ENCODE data around the gene PMS1.

Gene PMS1

DNA sequence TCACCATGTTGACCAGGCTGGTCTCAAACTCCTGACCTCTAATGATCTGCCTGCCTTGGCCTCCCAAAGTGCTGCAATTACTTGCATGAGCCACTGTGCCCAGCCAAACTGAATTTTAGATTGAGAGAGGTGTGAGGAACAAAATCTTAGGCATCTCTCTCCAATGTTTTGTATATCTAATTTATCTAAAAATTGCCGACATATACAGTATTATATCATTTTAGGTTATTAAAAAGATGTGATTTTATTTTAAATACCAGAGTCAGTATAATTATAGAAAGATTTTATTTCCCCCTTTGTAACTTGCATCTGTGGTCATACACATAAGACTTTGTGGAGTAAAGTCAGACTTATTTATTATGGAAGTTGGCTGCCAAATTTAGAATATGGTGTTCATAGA is 10.1 kb downstream of the PMS1 start:
- no peak overlapping the region for H3K27ac Mint-ChIP-seq
- no peak overlapping the region for H3K4me3 Mint-ChIP-seq
- H3K27me3 Mint-ChIP-seq (ENCODE audit: low read depth), result no peaks in the 10 kb centered on the region
- H3K36me3 Mint-ChIP-seq (ENCODE audit: low read depth), result peaks cover 20% of the 10 kb centered on the region
- peaks cover 4% of the 10 kb centered on the region for H3K4me1 Mint-ChIP-seq (ENCODE audit: low read depth)
- no peaks in the 10 kb centered on the region for H3K9me3 Mint-ChIP-seq

DNA sequence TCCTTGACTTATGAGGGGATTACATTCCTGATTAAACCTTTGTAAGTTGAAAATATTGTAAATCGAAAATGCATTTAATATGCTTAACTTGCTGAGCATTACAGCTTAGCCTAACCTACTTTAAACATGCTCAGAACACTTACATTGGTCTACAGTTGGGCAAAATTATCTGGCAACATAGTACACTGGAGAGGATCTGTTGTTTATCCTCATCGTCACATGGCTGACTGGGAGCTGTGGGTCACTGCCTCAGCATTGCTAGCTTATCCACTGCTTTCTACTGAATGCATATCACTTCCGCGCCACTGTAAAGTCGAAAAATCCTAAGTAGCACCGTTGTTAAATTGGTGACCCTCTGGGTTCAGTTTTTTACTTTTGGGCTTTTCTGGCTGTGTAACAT is 13.7 kb downstream of the PMS1 start:
- Mint-ChIP-seq H3K27me3 (ENCODE audit: low read depth) (no peaks in the 10 kb centered on the region), H3K4me1 (ENCODE audit: low read depth) (no peaks in the 10 kb centered on the region), H3K9me3 (no peaks in the 10 kb centered on the region), H3K27ac (no peak overlapping the region), H3K36me3 (ENCODE audit: low read depth) (peaks cover 19% of the 10 kb centered on the region), H3K4me3 (no peak overlapping the region)

DNA sequence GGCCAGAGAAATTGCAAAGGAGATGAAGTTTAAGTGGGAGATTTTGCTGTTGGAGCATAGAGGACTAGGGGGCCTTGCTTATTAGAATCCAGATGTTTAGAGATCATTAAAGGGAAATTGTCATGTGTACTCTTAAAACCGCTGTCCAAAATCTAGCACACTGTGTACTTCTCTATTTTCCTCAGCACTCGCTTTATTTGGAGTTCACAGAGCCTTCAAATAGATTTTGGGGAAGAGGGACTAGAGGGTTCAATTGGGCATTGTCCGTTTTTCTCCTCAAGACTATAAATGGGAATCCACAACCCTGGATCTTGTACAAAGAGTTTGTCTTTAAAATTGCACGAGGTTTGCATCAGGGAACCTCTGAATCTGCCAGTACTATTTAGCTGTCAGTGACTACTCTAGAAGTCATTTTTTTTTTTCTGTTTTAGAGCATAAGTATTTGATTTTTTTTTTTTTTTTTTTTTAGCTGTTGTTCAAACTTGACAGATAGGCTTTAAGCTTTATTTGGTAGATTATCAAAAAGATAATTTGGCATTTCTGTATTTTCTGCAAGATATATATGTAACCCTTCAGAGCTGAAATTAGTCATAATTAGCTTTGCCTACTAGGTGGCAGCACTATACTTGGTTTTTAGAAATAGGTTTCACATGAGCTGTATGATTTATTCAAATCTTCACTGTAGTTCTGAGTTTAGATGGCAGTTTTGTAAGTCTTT is 14.2 kb downstream of the PMS1 start:
- H3K9me3 Mint-ChIP-seq, result no peaks in the 10 kb centered on the region
- H3K4me3 Mint-ChIP-seq, result no peak overlapping the region
- H3K27me3 Mint-ChIP-seq (ENCODE audit: low read depth), result no peaks in the 10 kb centered on the region
- H3K27ac Mint-ChIP-seq, result no peak overlapping the region
- no peaks in the 10 kb centered on the region for H3K4me1 Mint-ChIP-seq (ENCODE audit: low read depth)
- peaks cover 14% of the 10 kb centered on the region for H3K36me3 Mint-ChIP-seq (ENCODE audit: low read depth)

DNA sequence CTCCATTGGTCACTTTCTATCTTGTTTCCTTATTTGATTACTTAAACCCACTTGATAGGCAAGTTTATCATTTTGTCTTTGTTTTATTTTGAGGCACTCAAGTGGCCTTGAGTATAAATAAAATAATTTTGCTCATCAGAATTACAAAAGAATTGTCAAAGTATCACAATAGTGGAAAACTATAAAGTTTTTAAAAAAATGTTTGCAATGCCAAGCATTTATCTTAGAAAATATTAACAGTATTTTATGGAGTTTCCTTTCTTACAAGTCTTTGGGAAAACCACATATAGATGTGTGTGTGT is 14.7 kb downstream of the PMS1 start:
- Mint-ChIP-seq H3K4me1 (ENCODE audit: low read depth) (no peaks in the 10 kb centered on the region), H3K36me3 (ENCODE audit: low read depth) (peaks cover 14% of the 10 kb centered on the region)

DNA sequence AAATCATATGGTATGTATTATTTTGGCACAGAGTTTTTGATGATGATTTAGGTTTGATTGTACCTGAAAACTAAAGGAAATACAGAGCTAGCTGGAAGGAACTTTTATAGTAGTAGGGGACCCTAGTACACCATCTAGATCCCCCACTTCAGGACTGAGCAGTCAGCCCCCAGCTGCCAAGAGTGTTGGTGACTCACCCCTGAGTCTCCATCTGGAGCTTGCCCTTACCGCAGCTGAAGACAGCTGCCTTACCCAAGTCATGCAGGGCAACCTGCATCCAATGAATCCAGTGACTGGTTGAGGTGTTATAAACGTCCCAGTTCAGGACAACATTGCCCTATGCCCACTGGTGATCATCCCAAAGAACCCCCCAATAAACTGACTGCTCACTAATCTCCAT is 15.3 kb downstream of the PMS1 start:
- H3K36me3 Mint-ChIP-seq (ENCODE audit: low read depth), result peaks cover 14% of the 10 kb centered on the region
- H3K27ac Mint-ChIP-seq, result no peak overlapping the region
- H3K4me1 Mint-ChIP-seq (ENCODE audit: low read depth), result no peaks in the 10 kb centered on the region
- H3K27me3 Mint-ChIP-seq (ENCODE audit: low read depth), result no peaks in the 10 kb centered on the region
- H3K9me3 Mint-ChIP-seq, result no peaks in the 10 kb centered on the region
- no peak overlapping the region for H3K4me3 Mint-ChIP-seq

More for the DNA sequence above, 14.7 kb downstream of the PMS1 start:
- Mint-ChIP-seq H3K9me3 (no peaks in the 10 kb centered on the region), H3K27ac (no peak overlapping the region), H3K4me3 (no peak overlapping the region), H3K27me3 (ENCODE audit: low read depth) (no peaks in the 10 kb centered on the region)

DNA sequence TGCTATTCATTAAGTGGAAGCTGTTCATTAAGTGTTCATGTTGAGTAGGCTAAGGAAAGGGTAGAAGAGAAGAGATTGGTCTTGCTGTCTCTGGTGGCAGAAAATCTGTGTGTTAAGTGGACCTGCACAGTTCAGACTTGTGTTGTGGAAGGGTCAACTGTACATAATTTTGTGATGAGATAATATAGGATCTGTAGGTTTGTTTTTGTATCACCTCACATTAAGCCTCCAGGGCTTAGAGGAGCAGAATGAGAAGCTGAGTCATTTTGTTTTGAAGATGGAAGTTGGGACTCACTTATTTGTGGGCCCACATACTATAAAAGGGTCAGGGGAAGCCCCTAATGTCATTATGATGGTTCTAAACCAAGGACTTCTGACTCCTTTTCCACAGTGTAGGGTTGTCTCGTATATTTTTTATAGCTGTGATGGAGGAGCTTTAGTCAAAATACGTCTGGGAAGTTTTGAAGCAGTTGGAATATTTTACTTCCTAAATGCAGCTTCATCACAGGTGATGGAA is 18.2 kb downstream of the PMS1 start:
- peaks cover 12% of the 10 kb centered on the region for H3K36me3 Mint-ChIP-seq (ENCODE audit: low read depth)
- no peaks in the 10 kb centered on the region for H3K9me3 Mint-ChIP-seq
- no peak overlapping the region for H3K27ac Mint-ChIP-seq
- H3K27me3 Mint-ChIP-seq (ENCODE audit: low read depth), result no peaks in the 10 kb centered on the region
- H3K4me1 Mint-ChIP-seq (ENCODE audit: low read depth), result peaks cover 2% of the 10 kb centered on the region
- no peak overlapping the region for H3K4me3 Mint-ChIP-seq

DNA sequence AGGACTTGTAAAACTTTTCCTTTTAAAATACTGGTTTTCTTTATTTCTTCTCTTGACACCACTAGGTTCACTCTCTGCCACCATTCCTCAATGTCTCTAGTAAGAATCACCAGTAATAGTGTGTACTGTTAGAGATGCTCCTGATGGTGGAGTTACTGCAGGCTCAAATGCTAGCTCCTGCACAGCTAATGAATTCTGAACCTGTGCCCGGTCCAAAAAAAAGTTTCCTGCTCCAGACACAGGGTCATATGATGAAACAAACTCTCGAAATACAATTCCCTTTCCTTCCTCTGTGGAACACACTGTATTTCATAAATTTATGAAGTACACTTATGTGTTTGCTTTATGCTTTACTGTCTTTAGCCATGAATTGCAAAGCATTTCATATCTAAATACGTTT is 19.2 kb downstream of the PMS1 start:
- H3K4me1 Mint-ChIP-seq (ENCODE audit: low read depth), result peaks cover 2% of the 10 kb centered on the region
- H3K27me3 Mint-ChIP-seq (ENCODE audit: low read depth), result no peaks in the 10 kb centered on the region
- H3K36me3 Mint-ChIP-seq (ENCODE audit: low read depth), result peaks cover 13% of the 10 kb centered on the region
- no peak overlapping the region for H3K4me3 Mint-ChIP-seq
- H3K27ac Mint-ChIP-seq, result no peak overlapping the region
- no peaks in the 10 kb centered on the region for H3K9me3 Mint-ChIP-seq

DNA sequence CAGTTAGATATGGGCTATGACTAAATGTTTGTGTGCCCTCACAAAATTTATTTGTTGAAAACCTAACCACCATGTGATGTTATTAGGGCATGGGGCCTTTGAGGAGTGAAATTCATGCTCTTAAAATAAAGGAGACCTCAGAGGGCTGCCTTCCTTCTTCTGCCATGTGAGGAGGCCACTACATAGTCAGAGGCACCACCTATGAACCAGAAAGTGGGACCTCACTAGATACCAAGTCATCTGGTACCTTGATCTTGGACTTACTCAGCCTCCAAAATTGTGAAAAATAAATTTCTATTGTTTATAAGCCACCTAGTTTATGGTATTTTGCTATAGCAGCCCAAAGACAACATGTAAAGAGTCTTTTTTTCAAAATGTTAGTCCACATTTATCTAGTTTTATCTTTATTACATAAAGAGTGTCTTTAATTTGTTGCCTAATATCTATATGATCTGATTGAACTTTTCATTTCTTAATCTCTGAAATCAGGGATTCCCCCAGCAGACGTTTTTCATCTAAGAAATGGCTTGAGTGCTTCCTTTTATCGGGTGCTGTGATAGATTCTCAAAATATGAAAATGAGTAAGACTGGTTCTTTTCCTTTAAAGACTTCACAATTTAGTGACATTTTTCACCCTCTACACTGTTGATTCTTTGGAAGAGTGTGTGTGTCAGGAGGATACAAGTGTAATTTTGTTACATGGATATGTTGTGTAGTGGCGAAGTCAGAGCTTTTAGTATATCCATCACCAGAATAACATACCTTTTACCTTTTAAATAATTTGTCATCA is 34.2 kb downstream of the PMS1 start:
- Mint-ChIP-seq H3K4me1 (ENCODE audit: low read depth) (peaks cover 4% of the 10 kb centered on the region), H3K27ac (no peak overlapping the region), H3K4me3 (no peak overlapping the region), H3K27me3 (ENCODE audit: low read depth) (no peaks in the 10 kb centered on the region), H3K9me3 (no peaks in the 10 kb centered on the region), H3K36me3 (ENCODE audit: low read depth) (peaks cover 25% of the 10 kb centered on the region)

DNA sequence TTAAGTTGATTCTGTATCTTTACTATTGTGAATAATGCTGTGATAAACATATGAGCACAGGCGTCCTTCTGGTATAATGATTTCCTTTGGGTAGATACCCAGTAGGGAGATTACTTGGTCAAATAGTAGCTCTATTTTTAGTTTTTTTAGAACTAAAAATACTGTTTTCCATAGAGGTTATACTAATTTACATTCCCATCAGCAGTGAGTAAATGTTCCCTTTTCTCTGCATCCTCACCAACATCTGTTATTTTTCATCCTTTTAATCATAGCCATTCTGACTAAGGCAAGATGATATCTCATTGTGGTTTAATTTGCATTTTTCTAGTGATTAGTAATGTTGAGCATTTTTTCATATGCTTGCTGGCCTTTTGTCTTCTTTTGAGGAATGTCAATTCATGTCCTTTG is 35.1 kb downstream of the PMS1 start:
- peaks cover 22% of the 10 kb centered on the region for H3K36me3 Mint-ChIP-seq (ENCODE audit: low read depth)
- H3K27ac Mint-ChIP-seq, result no peak overlapping the region
- no peak overlapping the region for H3K4me3 Mint-ChIP-seq
- no peaks in the 10 kb centered on the region for H3K9me3 Mint-ChIP-seq
- H3K4me1 Mint-ChIP-seq (ENCODE audit: low read depth), result peaks cover 4% of the 10 kb centered on the region
- H3K27me3 Mint-ChIP-seq (ENCODE audit: low read depth), result no peaks in the 10 kb centered on the region

DNA sequence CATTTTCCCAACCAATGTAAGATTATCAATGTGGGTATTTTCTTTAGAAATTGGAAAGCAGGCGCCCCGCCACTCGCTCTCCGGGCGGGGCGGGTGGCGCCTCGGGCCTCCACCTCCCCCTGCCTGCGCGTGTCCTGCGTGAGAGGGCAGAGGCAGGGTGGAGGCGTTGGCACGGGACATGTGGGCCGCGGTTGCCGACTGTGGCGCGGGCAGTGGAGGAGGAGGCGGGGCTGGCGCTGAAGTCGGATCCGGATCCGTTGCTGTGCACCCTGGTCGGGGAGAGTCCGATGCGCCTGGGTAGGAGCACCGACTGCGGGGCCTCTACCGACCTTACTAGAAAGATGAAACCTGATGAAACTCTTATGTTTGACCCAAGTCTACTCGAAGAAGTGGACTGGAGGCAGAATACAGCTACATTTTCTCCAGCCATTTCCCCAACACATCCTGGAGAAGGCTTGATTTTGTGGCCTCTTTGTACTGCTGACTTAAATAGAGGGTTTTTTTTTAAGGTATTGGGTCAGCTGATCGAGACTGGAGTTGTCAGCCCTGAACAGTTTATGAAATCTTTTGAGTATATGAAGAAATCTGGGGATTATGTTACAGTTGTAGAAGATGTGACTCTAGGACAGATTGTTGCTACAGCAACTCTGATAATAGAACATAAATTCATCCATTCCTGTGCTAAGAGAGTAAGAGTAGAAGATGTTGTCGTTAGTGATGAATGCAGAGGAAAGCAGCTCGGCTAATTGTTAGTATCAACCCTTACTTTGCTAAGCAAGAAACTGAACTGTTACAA is 37.9 kb downstream of the PMS1 start:
- Mint-ChIP-seq H3K4me3 (no peak overlapping the region), H3K27me3 (ENCODE audit: low read depth) (no peaks in the 10 kb centered on the region), H3K9me3 (no peaks in the 10 kb centered on the region), H3K36me3 (ENCODE audit: low read depth) (peaks cover 17% of the 10 kb centered on the region), H3K27ac (no peak overlapping the region), H3K4me1 (ENCODE audit: low read depth) (peaks cover 6% of the 10 kb centered on the region)

DNA sequence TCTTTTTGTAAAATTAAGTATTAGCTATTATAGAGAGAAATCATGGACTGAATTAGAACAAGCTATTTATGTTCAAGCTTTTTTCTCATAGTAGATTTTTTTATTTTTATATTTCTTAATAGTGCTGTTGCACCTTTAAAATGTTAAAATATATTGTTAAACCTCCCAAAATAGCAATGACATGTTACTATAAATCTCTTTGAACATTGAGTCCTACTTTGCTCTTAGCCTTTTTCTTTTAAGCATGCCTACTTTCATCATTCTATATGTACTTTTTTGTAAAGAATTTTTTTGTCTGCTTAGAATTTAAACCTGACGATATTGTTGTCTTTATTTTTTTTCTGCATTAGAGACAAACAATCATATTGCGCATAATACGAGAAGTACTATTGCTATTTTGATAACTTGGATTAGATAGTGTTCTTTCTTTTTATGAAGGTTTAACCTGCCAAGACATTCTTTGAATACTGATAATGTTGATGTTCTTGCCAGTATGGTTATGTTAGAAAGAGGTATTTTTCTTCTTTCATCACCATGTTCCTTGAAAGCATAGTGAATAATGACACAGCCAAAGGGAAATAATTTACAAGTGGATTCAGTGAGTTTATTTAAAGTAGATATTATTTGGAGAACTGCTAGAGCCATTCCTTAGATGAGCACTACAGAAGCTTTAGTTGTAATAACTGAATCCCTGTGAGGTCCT is 40.6 kb downstream of the PMS1 start:
- H3K4me3 Mint-ChIP-seq, result no peak overlapping the region
- no peak overlapping the region for H3K27ac Mint-ChIP-seq
- H3K36me3 Mint-ChIP-seq (ENCODE audit: low read depth), result peaks cover 3% of the 10 kb centered on the region
- H3K4me1 Mint-ChIP-seq (ENCODE audit: low read depth), result peaks cover 4% of the 10 kb centered on the region
- no peaks in the 10 kb centered on the region for H3K27me3 Mint-ChIP-seq (ENCODE audit: low read depth)
- H3K9me3 Mint-ChIP-seq, result no peaks in the 10 kb centered on the region

DNA sequence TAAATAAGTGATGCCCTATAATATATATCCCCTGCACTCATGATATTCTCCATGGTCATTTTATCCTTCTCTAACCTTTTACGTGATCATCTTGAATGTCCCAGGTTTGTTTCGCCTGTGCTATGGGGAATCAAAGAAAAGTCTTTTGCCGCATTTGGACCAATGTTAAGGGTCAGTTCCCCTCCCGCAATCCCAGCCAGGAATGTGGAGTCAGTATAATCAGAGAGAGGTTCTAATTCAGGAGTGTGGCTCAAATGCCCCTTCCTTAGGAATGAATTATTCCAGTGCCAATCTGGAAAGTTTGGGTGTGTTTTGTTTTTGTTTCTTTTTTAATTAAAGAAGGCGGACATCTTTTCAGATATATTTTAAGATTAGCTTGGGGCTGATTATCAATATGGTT is 41.8 kb downstream of the PMS1 start:
- Mint-ChIP-seq H3K4me3 (no peak overlapping the region), H3K27me3 (ENCODE audit: low read depth) (no peaks in the 10 kb centered on the region), H3K27ac (no peak overlapping the region), H3K4me1 (ENCODE audit: low read depth) (peaks cover 4% of the 10 kb centered on the region), H3K9me3 (no peaks in the 10 kb centered on the region), H3K36me3 (ENCODE audit: low read depth) (peaks cover 2% of the 10 kb centered on the region)

DNA sequence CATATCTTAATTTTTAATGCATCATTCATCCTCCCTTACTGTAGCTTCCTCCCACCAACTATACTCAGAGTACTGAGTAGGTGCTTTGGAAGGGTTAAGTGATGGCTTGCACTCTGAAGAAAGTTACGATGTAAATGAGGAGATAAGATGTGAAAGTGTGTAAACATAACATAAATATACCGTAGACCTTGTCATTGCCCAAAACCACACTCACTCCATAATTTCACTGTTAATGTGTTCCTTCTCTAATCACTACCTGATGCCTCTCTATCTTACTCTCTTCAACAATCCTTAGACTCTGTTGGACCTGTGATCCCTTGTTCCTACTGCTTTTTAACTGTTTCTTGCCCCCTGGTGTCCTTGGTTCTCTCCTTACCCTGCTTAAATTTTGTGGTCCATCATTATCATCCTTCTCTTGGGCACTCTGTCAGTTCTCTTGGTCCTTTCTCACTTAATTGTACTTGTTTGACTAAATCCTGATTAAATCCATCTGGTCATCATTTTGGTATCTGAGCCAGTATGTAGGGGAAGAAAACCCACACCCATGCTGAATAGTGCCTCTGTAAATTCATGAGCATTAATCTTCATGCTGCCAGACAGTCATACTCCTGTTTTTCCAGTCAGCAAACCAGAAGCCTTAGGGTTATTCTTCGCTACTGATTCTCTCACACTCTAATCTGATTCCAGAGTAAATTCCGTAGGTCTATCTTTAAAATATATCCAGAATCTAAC is 45.0 kb downstream of the PMS1 start:
- H3K4me1 Mint-ChIP-seq (ENCODE audit: low read depth), result peaks cover 4% of the 10 kb centered on the region
- no peaks in the 10 kb centered on the region for H3K9me3 Mint-ChIP-seq
- H3K36me3 Mint-ChIP-seq (ENCODE audit: low read depth), result peaks cover 5% of the 10 kb centered on the region
- no peak overlapping the region for H3K27ac Mint-ChIP-seq
- no peak overlapping the region for H3K4me3 Mint-ChIP-seq
- H3K27me3 Mint-ChIP-seq (ENCODE audit: low read depth), result no peaks in the 10 kb centered on the region

DNA sequence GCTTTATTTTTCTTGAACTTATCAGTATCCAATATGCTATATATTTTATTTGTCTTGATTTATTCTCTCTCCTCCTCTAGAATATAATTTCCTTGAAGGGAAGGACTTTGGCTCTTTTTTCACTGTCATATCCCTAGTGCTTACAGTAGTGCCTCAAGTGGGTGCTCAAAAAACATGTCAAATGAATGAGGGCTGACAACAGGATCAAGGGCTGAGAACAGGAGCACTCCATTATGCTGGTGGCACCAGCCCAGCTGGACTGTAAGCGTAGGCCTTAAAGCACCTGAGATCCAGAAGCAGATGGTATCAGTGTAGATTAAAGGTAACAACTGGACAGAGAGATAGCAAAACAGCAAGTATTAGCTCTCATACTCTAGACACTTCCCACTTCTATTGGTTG is 46.3 kb downstream of the PMS1 start:
- Mint-ChIP-seq H3K9me3 (no peaks in the 10 kb centered on the region), H3K36me3 (ENCODE audit: low read depth) (peaks cover 7% of the 10 kb centered on the region), H3K27me3 (ENCODE audit: low read depth) (no peaks in the 10 kb centered on the region), H3K4me1 (ENCODE audit: low read depth) (peaks cover 4% of the 10 kb centered on the region), H3K4me3 (no peak overlapping the region), H3K27ac (no peak overlapping the region)

Data from T-helper 1 cell treated with Interleukin-12 subunit alpha and Interleukin-12 subunit beta and Interleukin-4 antibody, amounts not matched to agents 30 μg/mL and 1 μg/mL, for 36 hours (primary cell).